Activated CD8-positive, alpha-beta memory T cell treated with anti-CD3 and anti-CD28 coated beads, Interleukin-2, amount 50 U/mL, for 24 hours (primary cell): Measurements from ENCODE around the gene SCGB1C2.
"Not testable (repeated sequence)": the region's sequence is repeated elsewhere in the genome, so short reads cannot be mapped to it uniquely, and the experiment has no call there.

Experiments
- DNase-seq: peaks from one replicate; pipeline ENCODE4 v3.0.0-alpha.2; 2020; ENCODE audit errors: extremely low read depth

SCGB1C2 gene

GRCh38 chr17:137166-137807 lies at the start of gene SCGB1C2:
SCGB1C2 (plus strand) TSS chr17:137569; CDS start chr17:137591, 22 bp downstream.
- DNase-seq: not testable (repeated sequence)

GRCh38 chr17:113111-113510 lies 24.3 kb upstream of the SCGB1C2 start:
- DNase-seq: not testable (repeated sequence)

- not testable (repeated sequence) for DNase-seq
Observed at GRCh38 chr17:118339-118917, 18.9 kb upstream of the SCGB1C2 start.

- DNase-seq: not testable (repeated sequence)
Observed at GRCh38 chr17:133932-134331, 3.4 kb upstream of the SCGB1C2 start.

GRCh38 chr17:134332-134785 lies 3.0 kb upstream of the SCGB1C2 start:
- not testable (repeated sequence) for DNase-seq

GRCh38 chr17:135022-135421 lies 2.3 kb upstream of the SCGB1C2 start:
- not testable (repeated sequence) for DNase-seq

- not testable (repeated sequence) for DNase-seq
Observed at GRCh38 chr17:135895-136294, 1.5 kb upstream of the SCGB1C2 start.

GRCh38 chr17:136531-136930 lies 838 bp upstream of the SCGB1C2 start:
- DNase-seq: peak; percentile 49

- DNase-seq: not testable (repeated sequence)
Observed at GRCh38 chr17:139401-140205, 2.2 kb downstream of the SCGB1C2 start.

- DNase-seq: no peak
Observed at GRCh38 chr17:142102-142661, 4.8 kb downstream of the SCGB1C2 start.

GRCh38 chr17:142876-143784 lies 5.8 kb downstream of the SCGB1C2 start:
- no peak for DNase-seq

GRCh38 chr17:143785-144281 lies 6.5 kb downstream of the SCGB1C2 start:
- peak; percentile 52 for DNase-seq

GRCh38 chr17:144936-145670 lies 7.7 kb downstream of the SCGB1C2 start:
- no peak for DNase-seq

- no peak for DNase-seq
Observed at GRCh38 chr17:145671-146541, 8.5 kb downstream of the SCGB1C2 start.

GRCh38 chr17:146546-146945 lies 9.2 kb downstream of the SCGB1C2 start:
- no peak for DNase-seq

- no peak for DNase-seq
Observed at GRCh38 chr17:146983-147761, 9.8 kb downstream of the SCGB1C2 start.

GRCh38 chr17:147796-148740 lies 10.7 kb downstream of the SCGB1C2 start:
- no peak for DNase-seq
